Progenitor cell of endocrine pancreas (in vitro differentiated cells): ENCODE measurements around the gene TBXAS1. TPM values are rescaled to one million over a fixed set of nuclear protein-coding genes. Genes with fewer than 3 reads are reported as not detected.

Experiments used
- DNase-seq: peaks from one replicate; pipeline ENCODE4 v3.0.0; 2021; ENCODE audit warnings: low spot score; ENCODE audit not compliant: unreplicated experiment
- H3K27ac Mint-ChIP-seq: 2 replicates; pipeline ENCODE4 v1.8.0; 2021; ENCODE audit warnings: mild to moderate bottlenecking, moderate library complexity, mixed read lengths
- H3K27me3 Mint-ChIP-seq: 2 replicates; pipeline ENCODE4 v1.8.0; 2021; ENCODE audit warnings: mixed read lengths
- H3K36me3 Mint-ChIP-seq: 2 replicates; pipeline ENCODE4 v1.8.0; 2022; ENCODE audit warnings: mixed read lengths; ENCODE audit not compliant: insufficient read depth
- H3K4me1 Mint-ChIP-seq: 2 replicates; pipeline ENCODE4 v1.8.0; 2021; ENCODE audit warnings: low read depth, mixed read lengths
- H3K4me3 Mint-ChIP-seq: 2 replicates; pipeline ENCODE4 v1.8.0; 2021; ENCODE audit warnings: low read depth, mild to moderate bottlenecking, moderate library complexity, mixed read lengths
- H3K9me3 Mint-ChIP-seq: 2 replicates; pipeline ENCODE4 v1.8.0; 2021; ENCODE audit warnings: low read depth, mixed read lengths
- total RNA-seq: library from RNA; stranded (reverse); gene quantifications from 2 replicates; pipeline ENCODE4 v1.2.1, GENCODE V29; 2021
- TF ChIP-seq, protein P1 (sequence below): fragments of 200-600 bp; sonication (generic); IDR thresholded peaks from one replicate; pipeline ENCODE4 v1.5.0; 2021; ENCODE audit warnings: antibody characterized with exemption, mild to moderate bottlenecking; ENCODE audit not compliant: unreplicated experiment

Gene TBXAS1
- total RNA-seq, 1 donor from 2014 or later, result 10.4 TPM

DNA sequence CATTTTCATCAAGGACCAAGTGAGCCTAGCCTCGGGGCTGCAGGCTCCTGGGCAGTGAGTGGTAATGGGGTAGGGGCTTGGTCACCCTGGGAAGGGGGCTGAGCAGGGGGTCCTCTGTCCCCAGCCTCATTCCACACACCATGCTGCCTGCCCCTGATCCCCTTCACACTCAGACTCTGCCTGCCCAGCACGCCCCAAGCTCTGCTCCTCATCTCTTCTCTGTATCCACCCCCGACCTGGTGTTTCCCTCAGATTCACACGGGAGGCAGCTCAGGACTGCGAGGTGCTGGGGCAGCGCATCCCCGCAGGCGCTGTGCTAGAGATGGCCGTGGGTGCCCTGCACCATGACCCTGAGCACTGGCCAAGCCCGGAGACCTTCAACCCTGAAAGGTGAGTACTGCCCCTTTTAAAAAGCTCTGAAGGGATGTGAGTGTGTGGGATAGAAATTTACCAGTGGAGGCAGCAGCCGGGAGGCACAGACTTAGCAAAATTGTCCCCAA is 186.5 kb downstream of the TBXAS1 start:
- DNase-seq, result no peak
- H3K27me3 Mint-ChIP-seq, result peaks cover 41% of the 10 kb centered on the region
- H3K27ac Mint-ChIP-seq, result no peak overlapping the region
- TF ChIP-seq, protein P1, sequence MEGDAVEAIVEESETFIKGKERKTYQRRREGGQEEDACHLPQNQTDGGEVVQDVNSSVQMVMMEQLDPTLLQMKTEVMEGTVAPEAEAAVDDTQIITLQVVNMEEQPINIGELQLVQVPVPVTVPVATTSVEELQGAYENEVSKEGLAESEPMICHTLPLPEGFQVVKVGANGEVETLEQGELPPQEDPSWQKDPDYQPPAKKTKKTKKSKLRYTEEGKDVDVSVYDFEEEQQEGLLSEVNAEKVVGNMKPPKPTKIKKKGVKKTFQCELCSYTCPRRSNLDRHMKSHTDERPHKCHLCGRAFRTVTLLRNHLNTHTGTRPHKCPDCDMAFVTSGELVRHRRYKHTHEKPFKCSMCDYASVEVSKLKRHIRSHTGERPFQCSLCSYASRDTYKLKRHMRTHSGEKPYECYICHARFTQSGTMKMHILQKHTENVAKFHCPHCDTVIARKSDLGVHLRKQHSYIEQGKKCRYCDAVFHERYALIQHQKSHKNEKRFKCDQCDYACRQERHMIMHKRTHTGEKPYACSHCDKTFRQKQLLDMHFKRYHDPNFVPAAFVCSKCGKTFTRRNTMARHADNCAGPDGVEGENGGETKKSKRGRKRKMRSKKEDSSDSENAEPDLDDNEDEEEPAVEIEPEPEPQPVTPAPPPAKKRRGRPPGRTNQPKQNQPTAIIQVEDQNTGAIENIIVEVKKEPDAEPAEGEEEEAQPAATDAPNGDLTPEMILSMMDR, result no peak
- H3K4me3 Mint-ChIP-seq, result no peak overlapping the region
- H3K36me3 Mint-ChIP-seq, result no peaks in the 10 kb centered on the region
- no peaks in the 10 kb centered on the region for H3K9me3 Mint-ChIP-seq
- peaks cover 4% of the 10 kb centered on the region for H3K4me1 Mint-ChIP-seq

DNA sequence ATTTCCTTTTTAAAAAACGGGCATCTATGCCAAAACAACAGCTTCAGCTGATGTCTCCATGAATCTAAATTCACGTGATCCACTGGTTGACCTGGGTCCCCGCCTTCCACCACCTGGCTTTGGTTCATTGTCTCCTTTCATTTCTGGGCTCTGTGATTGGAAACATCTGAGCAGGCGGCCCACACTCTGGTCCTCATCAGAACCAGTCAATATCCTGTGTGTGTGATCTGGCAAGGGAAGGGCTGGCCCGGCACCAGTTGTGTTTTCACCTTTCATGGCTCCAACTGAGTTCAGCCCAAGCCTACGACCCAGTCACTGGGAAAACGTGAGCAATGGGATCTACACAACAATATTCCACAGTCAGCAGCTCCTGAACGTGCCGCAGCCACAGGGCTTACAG is 187.5 kb downstream of the TBXAS1 start:
- Mint-ChIP-seq H3K27me3 (peaks cover 37% of the 10 kb centered on the region), H3K9me3 (no peaks in the 10 kb centered on the region), H3K4me3 (no peak overlapping the region), H3K36me3 (no peaks in the 10 kb centered on the region), H3K27ac (no peak overlapping the region), H3K4me1 (peaks cover 4% of the 10 kb centered on the region)
- DNase-seq, result no peak
- TF ChIP-seq, protein P1, result no peak

DNA sequence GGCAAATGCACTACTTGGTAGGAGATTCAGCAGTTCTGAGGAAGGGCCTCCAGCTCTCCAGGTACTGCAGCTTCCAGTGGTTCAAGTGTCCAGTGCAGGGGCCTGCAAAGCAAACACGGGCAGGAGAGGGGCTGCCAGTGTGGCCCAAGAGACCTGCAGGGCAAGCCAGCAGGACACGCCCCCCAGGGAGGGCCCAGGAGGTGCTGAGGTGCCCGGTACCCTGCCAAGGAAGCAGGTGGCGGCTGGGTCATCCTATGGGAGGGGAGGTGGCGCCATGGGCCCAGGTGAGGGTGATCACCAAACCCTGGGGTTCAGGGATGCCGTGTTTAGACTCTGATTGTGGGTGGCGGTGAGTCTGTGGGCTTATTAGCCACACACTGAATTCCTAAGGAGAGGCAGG is 188.0 kb downstream of the TBXAS1 start:
- Mint-ChIP-seq H3K4me1 (peaks cover 4% of the 10 kb centered on the region), H3K4me3 (no peak overlapping the region), H3K27me3 (peaks cover 38% of the 10 kb centered on the region), H3K36me3 (no peaks in the 10 kb centered on the region), H3K9me3 (no peaks in the 10 kb centered on the region), H3K27ac (no peak overlapping the region)
- TF ChIP-seq, protein P1, result no peak
- DNase-seq, result no peak

DNA sequence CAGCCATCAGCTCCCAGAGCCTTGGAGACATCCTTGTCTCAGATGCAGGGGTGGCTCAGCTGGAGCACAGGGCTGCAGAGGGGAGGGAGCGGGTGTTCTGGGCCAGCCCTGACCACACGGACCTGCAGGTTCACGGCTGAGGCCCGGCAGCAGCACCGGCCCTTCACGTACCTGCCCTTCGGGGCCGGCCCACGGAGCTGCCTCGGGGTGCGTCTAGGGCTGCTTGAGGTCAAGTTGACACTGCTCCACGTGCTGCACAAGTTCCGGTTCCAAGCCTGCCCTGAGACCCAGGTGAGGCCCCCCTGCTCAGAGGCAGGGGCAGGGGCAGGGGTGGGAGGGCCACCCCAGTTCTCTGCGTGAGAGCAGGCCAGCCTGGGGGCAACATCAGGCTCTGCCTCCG is 188.5 kb downstream of the TBXAS1 start:
- DNase-seq, result no peak
- H3K36me3 Mint-ChIP-seq, result no peaks in the 10 kb centered on the region
- H3K9me3 Mint-ChIP-seq, result no peaks in the 10 kb centered on the region
- no peak overlapping the region for H3K27ac Mint-ChIP-seq
- H3K4me1 Mint-ChIP-seq, result peaks cover 4% of the 10 kb centered on the region
- H3K4me3 Mint-ChIP-seq, result no peak overlapping the region
- peaks cover 41% of the 10 kb centered on the region for H3K27me3 Mint-ChIP-seq
- TF ChIP-seq, protein P1, result no peak

DNA sequence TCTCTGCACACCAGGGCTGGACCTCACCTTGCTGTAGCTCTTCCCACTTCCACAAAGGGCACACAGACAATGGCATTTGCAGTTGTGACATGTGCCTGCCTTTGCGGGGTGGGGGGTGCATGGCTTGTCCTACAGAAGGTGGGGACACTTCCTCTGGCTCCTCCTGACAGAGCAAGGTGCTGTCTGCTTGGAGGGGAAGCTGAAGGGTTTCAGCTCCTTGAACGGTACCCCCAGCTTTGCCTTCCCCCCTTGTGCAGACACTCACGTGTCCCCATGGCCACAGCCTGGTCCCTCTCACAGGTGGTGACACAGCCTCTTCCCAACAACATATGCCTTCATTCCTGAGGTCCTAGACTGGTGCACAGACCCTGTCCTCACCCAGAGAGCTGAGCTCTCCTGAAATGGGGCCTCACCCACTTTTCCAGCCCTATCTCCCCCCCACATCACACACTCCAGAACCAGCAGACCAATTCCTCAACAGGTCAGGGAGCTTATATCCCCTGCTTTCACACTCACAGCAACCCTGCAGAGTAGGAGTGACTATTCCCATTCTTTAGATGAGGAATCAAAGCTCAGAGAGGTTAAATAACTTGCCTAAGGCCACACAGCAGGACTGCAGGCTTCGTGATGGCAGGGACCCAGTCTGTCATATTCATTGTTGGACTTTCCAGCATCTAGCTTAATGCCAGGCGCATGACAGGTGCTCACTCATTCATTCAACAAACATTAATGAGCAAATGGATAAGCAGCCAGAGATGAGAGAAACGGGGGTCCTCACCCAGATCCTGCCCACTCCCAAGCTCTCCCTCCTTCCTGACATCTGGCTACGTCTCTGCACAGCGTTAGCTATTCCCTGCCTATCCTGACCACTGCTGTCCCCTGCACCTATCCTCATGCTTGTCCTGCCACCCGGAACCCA is 189.3 kb downstream of the TBXAS1 start:
- no peaks in the 10 kb centered on the region for H3K36me3 Mint-ChIP-seq
- H3K4me3 Mint-ChIP-seq, result no peak overlapping the region
- no peak for DNase-seq
- TF ChIP-seq, protein P1, result no peak
- H3K4me1 Mint-ChIP-seq, result no peaks in the 10 kb centered on the region
- H3K27ac Mint-ChIP-seq, result no peak overlapping the region
- H3K27me3 Mint-ChIP-seq, result peaks cover 33% of the 10 kb centered on the region
- no peaks in the 10 kb centered on the region for H3K9me3 Mint-ChIP-seq
